GM12874 (cell line): ENCODE results near the gene DAB2.

ENCODE experiments used
- CTCF ChIP-seq: IDR thresholded peaks from 2 replicates; pipeline ENCODE4 v1.5.1; 2011; ENCODE audit warnings: low read depth, mild to moderate bottlenecking, control low read depth, low read length, moderate library complexity; ENCODE audit not compliant: insufficient read depth

Gene DAB2

DNA sequence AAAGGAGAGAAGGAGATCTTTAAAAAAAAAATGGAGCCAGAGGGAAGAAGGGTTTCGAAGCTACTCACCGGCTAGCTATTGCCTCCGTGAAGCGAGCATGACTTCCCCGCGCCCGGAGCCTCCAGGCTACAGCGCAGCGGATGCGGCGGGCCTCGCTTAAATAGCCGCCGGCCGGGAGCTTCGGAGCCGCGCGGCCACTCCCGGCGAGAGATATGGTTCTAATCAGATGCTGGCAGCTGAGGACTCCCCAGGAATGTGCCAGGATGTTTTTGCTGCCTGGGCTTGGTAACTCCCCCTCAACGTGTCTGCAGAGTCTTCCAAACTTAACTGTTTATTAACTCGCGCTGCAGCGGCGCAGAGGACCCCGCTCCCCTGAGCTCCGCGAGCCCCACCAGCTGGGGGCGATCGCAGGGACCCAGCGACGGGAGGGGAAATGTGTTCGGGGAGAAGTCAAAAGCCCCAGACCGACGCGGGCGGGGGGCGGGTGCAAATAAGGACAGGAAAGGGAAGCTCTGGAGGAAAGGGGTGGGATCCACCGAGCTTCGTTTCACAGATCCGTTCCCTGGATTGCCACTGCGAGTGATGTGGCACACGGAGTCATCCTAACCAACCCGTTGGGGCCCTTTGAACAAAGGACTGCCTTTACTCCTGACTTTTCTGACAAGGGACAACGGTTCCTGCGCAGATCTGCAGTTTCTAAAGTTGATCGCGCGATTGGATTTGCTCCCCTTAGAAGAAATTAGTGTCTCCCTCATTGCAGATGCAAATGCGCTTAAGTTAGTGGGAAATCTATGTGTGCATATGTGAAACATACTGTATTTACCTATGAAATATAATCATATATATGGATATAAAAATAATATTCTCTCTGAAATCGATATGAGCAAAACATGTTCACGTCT is at the start of gene DAB2:
TSS of gene DAB2 (minus strand) at position 245 of the 902 bp plus-strand sequence. CDS start 30,660 bp downstream, outside the sequence.
- no peak for TF ChIP-seq CTCF

DNA sequence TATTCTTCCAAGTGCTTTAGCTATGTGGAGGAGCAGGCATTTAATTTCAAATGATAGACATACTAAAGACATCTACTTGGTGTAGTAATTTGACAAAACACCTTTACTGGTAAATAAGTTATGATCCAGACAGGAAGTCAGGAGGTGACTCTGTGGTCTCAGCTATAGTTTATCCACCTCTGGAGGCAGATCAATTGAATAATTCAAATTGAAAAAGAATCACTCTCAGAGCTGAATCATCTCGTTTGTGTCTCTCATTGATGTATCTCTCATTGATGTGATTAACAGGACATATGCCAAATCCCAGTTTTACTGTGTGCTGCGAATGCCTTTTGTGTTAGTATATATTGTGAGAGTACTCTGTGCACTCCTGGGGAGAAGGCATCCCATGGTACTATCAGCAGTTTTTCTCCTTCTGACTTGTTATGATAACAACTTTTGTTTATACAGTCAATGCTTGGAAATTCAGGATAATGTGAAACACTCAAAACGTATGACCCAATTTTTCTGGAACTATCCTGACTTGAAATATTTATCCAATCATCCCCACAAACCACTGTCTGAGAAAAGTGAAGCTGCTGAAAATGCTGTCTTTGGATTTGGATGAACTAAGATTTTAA is 48.5 kb upstream of the DAB2 start:
- no peak for TF ChIP-seq CTCF

DNA sequence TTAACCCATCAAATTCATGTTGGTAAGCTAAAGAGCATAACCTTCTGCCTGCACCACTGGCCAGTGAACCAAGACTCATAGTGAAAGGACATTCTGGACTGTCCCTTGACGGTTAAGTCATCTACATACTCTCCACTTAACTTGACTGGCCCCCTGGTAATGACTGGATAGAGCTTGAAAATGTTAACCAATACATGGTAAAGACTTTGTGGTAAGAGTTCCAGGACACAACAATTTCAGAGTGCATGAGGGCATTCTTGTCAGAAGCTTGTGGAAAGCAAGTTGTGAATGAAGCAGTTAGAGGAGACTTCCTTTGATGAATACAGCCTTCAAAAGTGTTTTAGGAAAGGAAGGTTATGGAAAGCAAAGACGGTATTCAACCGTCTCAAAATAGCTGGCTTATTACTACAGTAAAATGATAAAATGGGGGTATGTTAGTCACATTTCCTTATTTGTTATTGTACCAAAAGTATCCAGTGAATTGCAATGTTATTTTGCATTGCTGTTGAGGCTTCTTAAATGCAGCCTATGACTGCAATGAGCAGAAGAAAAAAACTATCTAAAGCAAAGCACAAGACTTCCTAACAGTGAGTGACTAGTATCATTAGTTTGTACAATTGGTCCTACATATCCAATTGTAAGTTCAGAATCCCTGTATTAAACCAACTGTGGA is 47.2 kb upstream of the DAB2 start:
- no peak for TF ChIP-seq CTCF

DNA sequence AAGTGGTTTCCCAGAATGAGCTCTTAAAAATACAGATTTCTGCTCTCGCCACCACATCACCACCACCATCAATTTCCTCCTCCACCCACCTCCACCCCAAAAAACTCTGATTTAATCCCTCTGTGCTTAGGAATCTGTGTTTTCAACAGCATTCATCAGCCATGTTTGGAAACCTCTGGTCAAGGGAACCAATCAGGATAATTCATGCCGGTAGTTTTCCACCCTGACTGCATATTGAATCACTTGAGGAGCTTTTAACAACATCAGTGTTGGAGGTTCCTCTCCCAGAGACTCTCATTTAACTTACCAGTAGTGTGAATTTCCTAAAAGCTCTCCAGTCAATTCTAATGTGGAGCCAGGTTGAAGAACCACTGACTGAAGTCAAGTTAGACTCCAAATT is 46.0 kb upstream of the DAB2 start:
- no peak for TF ChIP-seq CTCF

GRCh38 chr5:39469777-39470415 is 45.1 kb upstream of the DAB2 start:
- TF ChIP-seq CTCF, result no peak

GRCh38 chr5:39469176-39469575 is 44.4 kb upstream of the DAB2 start:
- TF ChIP-seq CTCF, result no peak

DNA sequence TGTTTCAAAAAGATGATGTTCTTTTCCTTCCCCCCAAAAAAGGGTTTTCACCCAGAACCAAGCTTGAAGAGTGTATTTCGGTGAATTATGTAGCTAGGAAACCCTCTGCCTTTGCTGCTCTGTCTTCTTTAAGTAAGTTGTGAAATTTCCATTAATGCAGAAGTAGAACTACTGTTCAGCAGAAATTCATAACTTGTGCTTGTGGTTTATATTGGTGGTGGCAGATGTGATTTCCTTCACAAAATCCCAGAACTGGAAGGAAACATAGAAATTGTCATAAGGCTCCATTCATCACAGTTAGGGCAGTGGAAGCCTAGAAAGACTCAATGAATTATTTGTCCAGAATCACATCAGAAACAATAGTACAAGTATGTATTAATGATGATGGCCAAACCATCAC is 42.1 kb upstream of the DAB2 start:
- TF ChIP-seq CTCF, result no peak
